NCI-H446 (cell line): ENCODE data around the gene GORASP1.
A peak's percentile ranks its signal among the peaks of the same experiment; 100 is the strongest.

Experiments
- DNase-seq, 2 experiments: peaks; one replicate each; lab custom pipeline; 2025; lab: John Stamatoyannopoulos, UW

GORASP1 gene

GRCh38 chr3:39141171-39141995 lies 34.0 kb upstream of the GORASP1 start:
- peak in 1 of 2 experiments; percentile 48 for DNase-seq

- DNase-seq, result no peak
Measured at GRCh38 chr3:39140341-39140971, 33.0 kb upstream of the GORASP1 start.

DNA sequence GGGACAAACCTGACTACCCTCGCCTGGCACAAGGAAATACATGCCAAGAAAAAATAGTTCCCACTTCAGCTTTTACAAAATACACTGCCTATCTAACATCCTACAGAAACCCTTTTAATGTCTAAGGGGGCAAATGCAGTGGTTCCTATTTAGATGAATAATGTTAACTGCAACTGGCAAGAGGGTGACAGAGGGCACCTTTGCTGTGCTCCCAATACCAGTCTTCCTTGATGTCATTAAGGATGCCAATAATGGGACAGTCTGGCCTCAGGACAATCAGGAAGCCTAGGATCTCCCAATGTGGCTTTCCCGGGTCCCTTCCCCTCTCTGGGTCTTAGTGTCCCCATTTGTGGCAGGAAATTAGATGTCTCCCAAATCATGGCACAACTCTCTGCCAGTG lies 32.0 kb upstream of the GORASP1 start:
- no peak for DNase-seq

GRCh38 chr3:39138804-39139415 lies 31.5 kb upstream of the GORASP1 start:
- DNase-seq, result peak; percentile 23 to 70

GRCh38 chr3:39137991-39138803 lies 30.8 kb upstream of the GORASP1 start:
- DNase-seq, result no peak

- no peak for DNase-seq
Measured at GRCh38 chr3:39137435-39137936, 30.1 kb upstream of the GORASP1 start.

GRCh38 chr3:39136533-39137434 lies 29.4 kb upstream of the GORASP1 start:
- DNase-seq, result no peak

- no peak for DNase-seq
Measured at GRCh38 chr3:39135170-39135805, 27.9 kb upstream of the GORASP1 start.

GRCh38 chr3:39134305-39134704 lies 26.9 kb upstream of the GORASP1 start:
- no peak for DNase-seq

- DNase-seq, result no peak
Measured at GRCh38 chr3:39133822-39134221, 26.4 kb upstream of the GORASP1 start.

DNA sequence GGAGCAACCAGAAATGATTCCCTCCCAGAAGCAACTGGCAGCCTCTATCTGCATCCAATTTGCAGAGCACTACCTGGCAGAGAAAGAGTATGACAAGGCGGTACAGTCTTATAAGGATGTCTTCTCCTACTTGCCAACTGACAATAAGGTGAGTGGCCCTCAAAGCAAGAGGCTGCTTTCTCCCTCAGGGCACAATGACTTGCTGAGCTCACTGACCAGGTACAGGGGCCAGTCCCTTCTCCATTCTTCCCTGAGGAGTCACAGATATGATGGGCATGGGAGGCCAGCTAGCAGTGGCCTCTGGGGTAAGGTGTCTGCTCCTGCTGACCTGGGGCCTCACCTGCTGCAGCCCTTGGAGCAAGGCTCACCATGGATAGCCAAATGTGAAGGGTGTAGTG lies 25.7 kb upstream of the GORASP1 start:
- DNase-seq, result no peak

- no peak for DNase-seq
Measured at GRCh38 chr3:39132096-39133092, 25.0 kb upstream of the GORASP1 start.

- no peak for DNase-seq
Measured at GRCh38 chr3:39130693-39131265, 23.4 kb upstream of the GORASP1 start.

DNA sequence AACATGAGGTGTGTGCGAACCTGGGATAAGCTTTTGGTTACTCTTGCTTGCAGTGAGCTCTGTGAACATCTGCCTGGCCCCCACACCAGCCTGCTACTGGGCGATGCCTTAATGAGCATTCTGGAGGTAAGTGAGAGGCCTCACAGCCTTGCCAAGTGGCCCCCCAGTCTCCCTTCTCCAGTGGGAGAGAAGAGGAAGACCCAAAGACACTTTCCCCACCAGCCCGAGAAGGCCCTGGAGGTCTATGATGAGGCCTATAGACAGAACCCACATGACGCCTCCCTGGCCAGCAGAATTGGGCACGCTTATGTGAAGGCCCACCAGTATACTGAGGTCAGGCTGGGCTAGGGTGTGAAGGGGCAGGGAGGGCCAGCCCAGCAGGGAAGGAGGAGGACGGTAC lies 22.6 kb upstream of the GORASP1 start:
- no peak for DNase-seq

GRCh38 chr3:39128951-39129350 lies 21.5 kb upstream of the GORASP1 start:
- no peak for DNase-seq

DNA sequence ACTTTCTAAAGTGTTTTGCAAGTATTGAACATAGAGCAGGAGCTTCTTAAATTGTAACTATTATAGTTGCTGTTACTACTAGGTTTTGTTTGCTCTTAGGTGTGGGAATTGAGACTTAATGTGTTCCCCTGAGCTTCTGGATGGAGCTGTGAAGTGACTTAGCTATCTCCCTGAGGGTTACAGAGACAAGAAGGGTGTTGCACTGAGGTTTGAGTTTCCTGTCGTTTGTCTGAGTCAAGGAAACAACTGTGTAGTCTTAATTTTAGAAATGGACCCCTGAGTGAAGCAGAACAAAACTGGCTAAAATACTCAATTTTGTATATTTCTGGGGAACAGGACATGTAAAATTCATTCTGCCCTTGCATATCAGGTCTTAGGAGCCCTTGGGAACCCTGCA lies 20.5 kb upstream of the GORASP1 start:
- DNase-seq, result no peak

DNA sequence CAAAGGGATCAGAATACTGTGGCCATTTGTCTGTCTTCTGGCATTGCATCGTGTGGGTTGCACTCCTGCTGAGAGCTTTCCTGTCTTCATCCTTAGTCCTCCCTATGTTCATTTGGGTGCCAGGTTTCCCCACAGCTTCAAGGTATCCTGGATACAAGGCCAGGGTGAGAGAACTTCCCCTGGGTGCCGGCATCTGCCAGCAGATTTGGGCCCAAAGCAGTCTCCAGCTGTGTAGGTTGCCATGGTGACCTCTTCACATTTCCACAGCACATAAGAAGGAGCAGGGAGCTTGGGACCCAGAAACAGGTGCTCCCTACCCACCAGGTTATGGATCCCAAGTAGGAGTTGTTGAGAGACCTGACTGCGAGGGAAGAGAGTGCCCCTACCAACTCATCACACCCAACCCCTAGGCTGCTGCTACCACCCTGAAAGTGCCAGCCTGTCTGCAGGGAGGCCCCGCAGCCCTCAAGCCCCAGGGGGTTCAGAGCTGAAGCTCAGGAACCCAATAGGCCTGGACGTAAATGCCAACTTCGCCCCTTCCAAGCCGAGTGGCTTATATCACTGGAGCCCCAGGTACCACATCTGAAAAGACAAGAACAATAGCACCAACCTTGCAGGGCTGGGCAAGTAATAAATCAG lies 20.0 kb upstream of the GORASP1 start:
- DNase-seq, result peak in 1 of 2 experiments; percentile 0

DNA sequence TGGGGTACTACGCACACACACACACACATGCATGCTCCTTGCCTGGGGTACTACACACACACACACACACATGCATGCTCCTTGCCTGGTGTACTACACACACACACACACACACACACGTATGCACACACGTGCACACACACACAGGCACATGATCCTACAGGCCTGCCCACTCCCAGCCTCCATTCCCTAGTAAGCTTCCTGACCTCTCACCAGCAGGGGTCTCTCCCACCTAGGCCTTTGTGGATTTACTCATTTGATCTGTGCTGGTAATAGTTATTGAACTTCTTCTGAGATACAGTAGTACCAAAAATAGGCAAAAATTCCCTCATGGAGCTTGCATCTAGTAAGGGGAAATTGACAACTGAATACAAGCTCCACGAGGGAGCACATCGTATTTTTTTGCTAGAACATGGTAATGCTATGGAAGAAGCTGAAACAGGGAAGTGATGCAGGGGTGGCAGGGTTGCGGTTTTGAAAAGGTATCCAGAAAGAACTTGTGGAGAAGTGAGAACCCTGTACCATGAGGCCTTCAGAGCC lies 19.2 kb upstream of the GORASP1 start:
- DNase-seq, result peak; percentile 18 to 49
